Brain microvascular endothelial cell (primary cell): ENCODE results near the gene LRRK2.

ENCODE experiments used
- DNase-seq: peaks from one replicate; pipeline ENCODE4 v3.0.0-alpha.2; 2020
- H3K27ac ChIP-seq: fragments of 250-450 bp; sonication (Bioruptor Pico); 2 replicates; pipeline ENCODE4 v1.5.1; 2020; ENCODE audit warnings: mild to moderate bottlenecking, moderate library complexity
- H3K27me3 ChIP-seq: fragments of 250-450 bp; sonication (Bioruptor Pico); replicated peaks from 2 replicates; pipeline ENCODE4 v1.5.1; 2020; ENCODE audit warnings: mild to moderate bottlenecking
- H3K36me3 ChIP-seq: fragments of 250-450 bp; sonication (Bioruptor Pico); replicated peaks from 2 replicates; pipeline ENCODE4 v1.5.1; 2020; ENCODE audit warnings: mild to moderate bottlenecking
- H3K4me3 ChIP-seq: 2 replicates; pipeline ENCODE4 v1.5.1; 2011; ENCODE audit warnings: low read depth, mild to moderate bottlenecking, control low read depth, low read length, moderate library complexity
- in situ Hi-C: cut with HindIII; loops from 2 replicates; pipeline ENCODE4 v1.10.0; 2017; ENCODE audit warnings: low sequenced_read_pairs, low pct_ligation_motif_present
- TF ChIP-seq, protein P1 (sequence below): IDR thresholded peaks from 2 replicates; pipeline ENCODE4 v1.5.1; 2011; ENCODE audit warnings: low read depth, mild to moderate bottlenecking, moderate library complexity, low read length, control low read depth, inconsistent platforms; ENCODE audit errors: missing control alignments

LRRK2 gene

DNA sequence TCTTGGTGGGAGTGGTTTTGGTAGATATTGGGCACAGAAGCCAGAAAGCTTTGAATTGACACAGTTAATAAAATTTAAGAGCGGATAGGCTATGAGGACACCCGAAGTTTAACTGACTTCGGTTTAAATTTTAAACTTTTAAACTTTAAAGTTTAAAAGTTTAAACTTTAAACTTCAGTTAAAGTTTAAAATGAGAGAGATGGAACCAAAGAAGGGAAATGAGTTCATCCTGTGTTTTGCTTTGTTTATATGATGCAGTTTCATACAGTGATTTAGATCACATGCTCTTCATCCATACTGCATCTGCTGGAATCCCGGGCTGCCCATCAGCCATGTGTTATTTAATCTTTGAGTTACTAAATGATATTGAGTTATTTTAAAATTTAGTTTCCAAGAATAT is 27.2 kb upstream of the LRRK2 start:
- TF ChIP-seq, protein P1, sequence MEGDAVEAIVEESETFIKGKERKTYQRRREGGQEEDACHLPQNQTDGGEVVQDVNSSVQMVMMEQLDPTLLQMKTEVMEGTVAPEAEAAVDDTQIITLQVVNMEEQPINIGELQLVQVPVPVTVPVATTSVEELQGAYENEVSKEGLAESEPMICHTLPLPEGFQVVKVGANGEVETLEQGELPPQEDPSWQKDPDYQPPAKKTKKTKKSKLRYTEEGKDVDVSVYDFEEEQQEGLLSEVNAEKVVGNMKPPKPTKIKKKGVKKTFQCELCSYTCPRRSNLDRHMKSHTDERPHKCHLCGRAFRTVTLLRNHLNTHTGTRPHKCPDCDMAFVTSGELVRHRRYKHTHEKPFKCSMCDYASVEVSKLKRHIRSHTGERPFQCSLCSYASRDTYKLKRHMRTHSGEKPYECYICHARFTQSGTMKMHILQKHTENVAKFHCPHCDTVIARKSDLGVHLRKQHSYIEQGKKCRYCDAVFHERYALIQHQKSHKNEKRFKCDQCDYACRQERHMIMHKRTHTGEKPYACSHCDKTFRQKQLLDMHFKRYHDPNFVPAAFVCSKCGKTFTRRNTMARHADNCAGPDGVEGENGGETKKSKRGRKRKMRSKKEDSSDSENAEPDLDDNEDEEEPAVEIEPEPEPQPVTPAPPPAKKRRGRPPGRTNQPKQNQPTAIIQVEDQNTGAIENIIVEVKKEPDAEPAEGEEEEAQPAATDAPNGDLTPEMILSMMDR = no peak
- no peak overlapping the region for H3K4me3 ChIP-seq
- no peak for DNase-seq
- H3K27me3 ChIP-seq = no peaks in the 10 kb centered on the region
- H3K27ac ChIP-seq = no peak overlapping the region
- in situ Hi-C loops = no loop called here
- H3K36me3 ChIP-seq = no peaks in the 10 kb centered on the region

DNA sequence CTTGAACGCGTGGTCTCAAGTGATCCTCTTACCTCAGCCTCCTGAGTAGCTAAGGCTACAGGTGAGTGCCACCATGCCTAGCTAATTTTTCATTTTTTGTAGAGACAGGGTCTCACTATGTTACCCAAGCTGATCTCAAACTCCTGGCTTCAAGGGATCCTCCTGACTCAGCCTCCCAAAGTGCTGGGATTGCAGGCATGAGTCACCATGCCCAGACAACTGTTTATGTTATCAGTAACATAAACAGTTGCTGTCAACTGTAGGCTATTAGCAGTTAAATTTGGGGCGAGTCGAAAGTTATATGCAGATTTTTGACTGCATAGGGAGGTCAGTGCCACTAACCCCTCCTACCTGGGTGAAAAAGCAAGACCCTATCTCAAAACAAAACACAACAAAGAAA is 26.2 kb upstream of the LRRK2 start:
- TF ChIP-seq, protein P1 = no peak
- H3K27me3 ChIP-seq = no peaks in the 10 kb centered on the region
- in situ Hi-C loops = no loop called here
- no peak overlapping the region for H3K27ac ChIP-seq
- DNase-seq = no peak
- no peaks in the 10 kb centered on the region for H3K36me3 ChIP-seq
- H3K4me3 ChIP-seq = no peak overlapping the region

- TF ChIP-seq, protein P1 = no peak
- no peak for DNase-seq
- no peaks in the 10 kb centered on the region for H3K36me3 ChIP-seq
- no peak overlapping the region for H3K27ac ChIP-seq
- no peaks in the 10 kb centered on the region for H3K27me3 ChIP-seq
- H3K4me3 ChIP-seq = no peak overlapping the region
- in situ Hi-C loops = no loop called here
Observed at GRCh38 chr12:40202095-40203059, 22.4 kb upstream of the LRRK2 start.

DNA sequence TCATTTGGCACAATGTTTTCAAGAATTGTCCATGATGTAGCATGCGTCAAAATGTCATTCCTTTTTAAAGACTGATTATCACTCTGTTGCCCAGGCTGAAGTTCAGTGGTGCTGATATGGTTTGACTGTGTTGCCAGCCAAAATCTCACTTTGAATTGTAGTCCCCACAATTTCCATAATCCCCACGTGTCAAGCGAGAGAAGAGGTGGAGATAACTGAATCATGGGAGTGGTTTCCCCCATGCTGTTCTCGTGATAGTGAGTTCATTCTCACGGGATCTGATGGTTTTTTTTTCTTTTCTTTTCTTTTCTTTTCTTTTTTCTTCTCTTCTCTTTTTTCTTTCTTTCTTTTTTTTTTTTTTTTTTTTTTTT is 21.8 kb upstream of the LRRK2 start:
- in situ Hi-C loops = no loop called here
- no peaks in the 10 kb centered on the region for H3K36me3 ChIP-seq

DNA sequence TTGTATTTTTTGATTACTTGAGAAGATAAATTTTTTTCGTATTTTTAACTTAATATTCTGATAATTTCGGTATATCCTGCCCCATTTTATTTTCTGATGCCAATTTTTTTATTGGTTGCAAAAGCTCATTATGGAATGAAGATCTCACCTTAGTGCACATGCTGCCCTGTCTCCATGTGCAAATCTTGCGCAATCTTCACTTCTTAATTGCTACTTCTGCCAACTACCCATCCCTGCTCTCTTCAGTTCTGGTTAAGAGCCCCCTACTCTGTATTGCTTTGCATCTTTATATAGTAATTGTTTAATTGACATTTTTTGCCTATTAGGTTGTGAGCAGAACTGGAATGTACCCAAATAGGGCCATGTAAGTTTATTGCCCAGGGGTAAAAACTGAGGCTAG is 20.5 kb upstream of the LRRK2 start:
- H3K27ac ChIP-seq = no peak overlapping the region
- no peaks in the 10 kb centered on the region for H3K27me3 ChIP-seq
- no peak for DNase-seq
- TF ChIP-seq, protein P1 = no peak
- no peaks in the 10 kb centered on the region for H3K36me3 ChIP-seq
- in situ Hi-C loops = no loop called here
- no peak overlapping the region for H3K4me3 ChIP-seq

More for the DNA sequence above, 21.8 kb upstream of the LRRK2 start:
- no peak overlapping the region for H3K4me3 ChIP-seq
- no peak overlapping the region for H3K27ac ChIP-seq
- TF ChIP-seq, protein P1 = no peak
- no peaks in the 10 kb centered on the region for H3K27me3 ChIP-seq
- no peak for DNase-seq
